CD14-positive monocyte (primary cell): ENCODE measurements around the gene SKIC2. TPM values are rescaled to one million over a fixed set of nuclear protein-coding genes. Genes with fewer than 3 reads are reported as not detected.

ENCODE experiments used
- DNase-seq, 3 donors: peaks; one replicate each; pipeline ENCODE4 v3.0.0-alpha.2; 2011 to 2022
- H2AFZ ChIP-seq: 2 replicates; pipeline ENCODE4 v1.6.0; 2012; ENCODE audit warnings: mild to moderate bottlenecking, low read depth, low read length, inconsistent platforms; ENCODE audit not compliant: insufficient read depth, poor library complexity, severe bottlenecking
- H3K27ac ChIP-seq, 2 donors: 1 replicate in 1 of 2; 2 replicates in 1 of 2; pipeline ENCODE4 v1.5.1; 2012 to 2013; ENCODE audit warnings: low read length in 2 of 2, control low read depth in 1 of 2, inconsistent platforms in 1 of 2, low read depth in 1 of 2, mild to moderate bottlenecking in 1 of 2
- H3K27me3 ChIP-seq, 2 donors: one replicate each; pipeline versions ENCODE4 v1.6.0 to v1.6.1; 2011 to 2013; ENCODE audit warnings: low read length in 2 of 2; ENCODE audit not compliant: control insufficient read depth in 2 of 2, insufficient read depth in 2 of 2
- H3K36me3 ChIP-seq, 2 donors: replicated peaks in 1 of 2; 1 replicate in 1 of 2; 2 replicates in 1 of 2; pipeline versions ENCODE4 v1.5.1 to v1.6.1; 2012 to 2013; ENCODE audit warnings: low read length in 2 of 2, control low read depth in 1 of 2, inconsistent platforms in 1 of 2, mild to moderate bottlenecking in 1 of 2; ENCODE audit not compliant: insufficient read depth in 2 of 2, control insufficient read depth in 1 of 2
- H3K4me1 ChIP-seq, 2 donors: 1 replicate in 1 of 2; 2 replicates in 1 of 2; pipeline versions ENCODE4 v1.5.1 to v1.6.1; 2012 to 2013; ENCODE audit warnings: low read length in 2 of 2, control low read depth in 1 of 2, inconsistent platforms in 1 of 2, mild to moderate bottlenecking in 1 of 2, moderate library complexity in 1 of 2; ENCODE audit not compliant: insufficient read depth in 2 of 2, control insufficient read depth in 1 of 2
- H3K4me2 ChIP-seq: replicated peaks from 2 replicates; pipeline ENCODE3; 2012; ENCODE audit warnings: low read length, moderate library complexity, mild to moderate bottlenecking; ENCODE audit not compliant: poor library complexity, severe bottlenecking; ENCODE audit errors: extremely low read depth
- H3K4me3 ChIP-seq, 3 experiments: fragments of 200-600 bp in 1 of 3; sonication (generic) in 1 of 3; replicated peaks in 1 of 3; 1 replicate in 2 of 3; 2 replicates in 1 of 3; pipeline ENCODE4 v1.5.1; 2011 to 2013; ENCODE audit warnings: low read length in 3 of 3, mild to moderate bottlenecking in 3 of 3, control low read depth in 2 of 3, low read depth in 2 of 3, inconsistent platforms in 1 of 3, moderate library complexity in 1 of 3
- H3K79me2 ChIP-seq: 2 replicates; pipeline ENCODE4 v1.6.0; 2012; ENCODE audit warnings: mild to moderate bottlenecking, control low read depth, inconsistent platforms, low read length, moderate library complexity; ENCODE audit not compliant: insufficient read depth
- H3K9ac ChIP-seq: 2 replicates; pipeline ENCODE4 v1.6.0; 2017; ENCODE audit warnings: low read length, mild to moderate bottlenecking; ENCODE audit not compliant: insufficient read depth, poor library complexity, severe bottlenecking
- H3K9me3 ChIP-seq, 2 donors: replicated peaks in 1 of 2; 1 replicate in 1 of 2; 2 replicates in 1 of 2; pipeline versions ENCODE4 v1.5.1 to v1.6.1; 2012 to 2013; ENCODE audit warnings: low read length in 2 of 2, control low read depth in 1 of 2; ENCODE audit not compliant: control insufficient read depth in 1 of 2, insufficient read depth in 1 of 2
- H4K20me1 ChIP-seq: 2 replicates; pipeline ENCODE4 v1.6.0; 2012; ENCODE audit warnings: mild to moderate bottlenecking, low read length, control low read depth, moderate library complexity; ENCODE audit not compliant: insufficient read depth
- H3K27ac Mint-ChIP-seq, 7 donors: one replicate each; pipeline ENCODE4 v1.8.0; 2020; ENCODE audit warnings: mild to moderate bottlenecking in 7 of 7, mixed read lengths in 7 of 7, moderate library complexity in 6 of 7, inconsistent platforms in 2 of 7
- H3K27me3 Mint-ChIP-seq, 3 donors: one replicate each; pipeline ENCODE4 v1.8.0; 2021 to 2022; ENCODE audit warnings: low read depth in 3 of 3, mild to moderate bottlenecking in 3 of 3, mixed read lengths in 3 of 3, moderate library complexity in 3 of 3, inconsistent platforms in 1 of 3
- H3K36me3 Mint-ChIP-seq, 2 donors: one replicate each; pipeline ENCODE4 v1.8.0; 2020; ENCODE audit warnings: mixed read lengths in 2 of 2, inconsistent platforms in 1 of 2, mild to moderate bottlenecking in 1 of 2
- H3K4me1 Mint-ChIP-seq: one replicate; pipeline ENCODE4 v1.8.0; 2020; ENCODE audit warnings: mild to moderate bottlenecking, mixed read lengths
- H3K4me3 Mint-ChIP-seq, 2 donors: one replicate each; pipeline ENCODE4 v1.8.0; 2020; ENCODE audit warnings: mild to moderate bottlenecking in 2 of 2, mixed read lengths in 2 of 2, moderate library complexity in 1 of 2
- H3K9me3 Mint-ChIP-seq, 7 donors: one replicate each; pipeline ENCODE4 v1.8.0; 2020 to 2022; ENCODE audit warnings: mixed read lengths in 7 of 7, mild to moderate bottlenecking in 6 of 7, moderate library complexity in 6 of 7, inconsistent platforms in 2 of 7
- CTCF ChIP-seq: fragments of 200-600 bp; IDR thresholded peaks from one replicate; pipeline ENCODE4 v1.8.0; 2022; ENCODE audit warnings: antibody characterized with exemption, mild to moderate bottlenecking
- WGBS: methylation state at CpG from one replicate; pipeline ENCODE4 v1.1.5; 2013; ENCODE audit warnings: missing lambda C conversion rate; ENCODE audit not compliant: insufficient coverage; 5-methylcytosine and 5-hydroxymethylcytosine counted together
- intact Hi-C, 2 donors: fragments of 100-400 bp; cut with micrococcal nuclease; formaldehyde crosslinking; loops; one replicate each; pipeline versions ENCODE4 v1.15.0 to v1.15.1; 2023
- polyA plus RNA-seq, 3 donors: library from polyadenylated mRNA; depleted of rRNA in 1 of 3; unstranded in 2 of 3; stranded (reverse) in 1 of 3; fragments of 300-500 nt in 2 of 3; fragments of >200 nt in 1 of 3; fragmentation: Illumina TruSeq in 2 of 3; gene quantifications; 1 replicate in 2 of 3; 2 replicates in 1 of 3; pipeline ENCODE4 v1.2.3, GENCODE V29; 2012 to 2021

The SKIC2 gene
- polyA plus RNA-seq, 3 donors: 13.2 to 72.1 (median 13.2) TPM

GRCh38 chr6:31919624-31920303 is 39.2 kb upstream of the SKIC2 start:
- Histone ChIP-seq H3K27me3 (no peaks in the 10 kb centered on the region), H3K27ac (peak overlapping the region in 1 of 2 donors; percentile 59), H4K20me1 (no peaks in the 10 kb centered on the region), H3K79me2 (no peaks in the 10 kb centered on the region), H3K9ac (no peak overlapping the region), H3K9me3 (no peaks in the 10 kb centered on the region), H2AFZ (peak overlapping the region; percentile 83), H3K4me3 (no peak overlapping the region), H3K4me1 (peaks cover 8 to 14% of the 10 kb centered on the region in 2 donors), H3K4me2 (no peak overlapping the region), H3K36me3 (no peaks in the 10 kb centered on the region)
- peak overlapping the region in 1 of 7 donors; percentile 25 for H3K27ac Mint-ChIP-seq
- H3K27me3 Mint-ChIP-seq: peaks cover 0 to 3% (median 3%) of the 10 kb centered on the region in 3 donors
- intact Hi-C loops: no loop called here
- H3K4me3 Mint-ChIP-seq: no peak overlapping the region
- H3K36me3 Mint-ChIP-seq: no peaks in the 10 kb centered on the region
- no peak for TF ChIP-seq CTCF
- DNase-seq: no peak
- H3K4me1 Mint-ChIP-seq: peaks cover 12% of the 10 kb centered on the region
- 96% methylated on average over 3 of the region's 6 CpGs for WGBS
- no peaks in the 10 kb centered on the region for H3K9me3 Mint-ChIP-seq

- H3K27me3 ChIP-seq: no peaks in the 10 kb centered on the region
- peak overlapping the region; percentile 83 for H2AFZ ChIP-seq
- no peak for TF ChIP-seq CTCF
- no peaks in the 10 kb centered on the region for H3K9me3 ChIP-seq
- no peak overlapping the region for H3K4me2 ChIP-seq
- no peaks in the 10 kb centered on the region for H4K20me1 ChIP-seq
- no peaks in the 10 kb centered on the region for H3K79me2 ChIP-seq
- no peaks in the 10 kb centered on the region for H3K36me3 Mint-ChIP-seq
- no peak overlapping the region for H3K4me3 ChIP-seq
- H3K27ac Mint-ChIP-seq: peak overlapping the region in 3 of 7 donors; percentile 6 to 72 (median 58)
- peaks cover 0 to 3% (median 0%) of the 10 kb centered on the region in 3 donors for H3K27me3 Mint-ChIP-seq
- H3K9me3 Mint-ChIP-seq: peaks cover 0 to 2% (median 0%) of the 10 kb centered on the region in 7 donors
- WGBS: 10% methylated on average over 2 of the region's 2 CpGs
- no peak overlapping the region for H3K9ac ChIP-seq
- H3K27ac ChIP-seq: peak overlapping the region in 1 of 2 donors; percentile 59
- intact Hi-C loops: no loop called here
- peak in 2 of 3 donors; percentile 17 to 62 for DNase-seq
- H3K4me1 ChIP-seq: peaks cover 8 to 14% of the 10 kb centered on the region in 2 donors
- no peak overlapping the region for H3K4me3 Mint-ChIP-seq
- no peaks in the 10 kb centered on the region for H3K36me3 ChIP-seq
- peaks cover 14% of the 10 kb centered on the region for H3K4me1 Mint-ChIP-seq
These were observed 38.2 kb upstream of the SKIC2 start for GRCh38 chr6:31920811-31921210.
